H9 (cell line): ENCODE measurements around the gene LRRC10. TPM values are rescaled to one million over a fixed set of nuclear protein-coding genes. Genes with fewer than 3 reads are reported as not detected.

ENCODE experiments used
- DNase-seq: peaks from one replicate; pipeline ENCODE4 v3.0.0-alpha.2; 2017
- H2AFZ ChIP-seq: one replicate; pipeline ENCODE4 v1.6.1; 2013; ENCODE audit warnings: mild to moderate bottlenecking, low read length, control low read depth, moderate library complexity
- H2AK5ac ChIP-seq: 2 replicates; pipeline ENCODE4 v1.6.1; 2013; ENCODE audit warnings: low read length, control low read depth, mixed read lengths; ENCODE audit not compliant: insufficient read length
- H2BK120ac ChIP-seq: one replicate; pipeline ENCODE4 v1.6.1; 2013; ENCODE audit warnings: low read depth, mild to moderate bottlenecking, low read length, control low read depth, inconsistent platforms; ENCODE audit not compliant: poor library complexity, severe bottlenecking
- H2BK12ac ChIP-seq: 2 replicates; pipeline ENCODE4 v1.6.1; 2013; ENCODE audit warnings: low read length, control low read depth, mixed read lengths, low read depth; ENCODE audit not compliant: insufficient read length
- H2BK15ac ChIP-seq: 2 replicates; pipeline ENCODE4 v1.6.1; 2013; ENCODE audit warnings: low read depth, low read length, control low read depth
- H2BK20ac ChIP-seq: one replicate; pipeline ENCODE4 v1.6.1; 2013; ENCODE audit warnings: low read depth, mild to moderate bottlenecking, low read length, control low read depth, inconsistent platforms; ENCODE audit not compliant: poor library complexity, severe bottlenecking
- H2BK5ac ChIP-seq: 2 replicates; pipeline ENCODE4 v1.6.1; 2013; ENCODE audit warnings: low read length, control low read depth, mixed read lengths; ENCODE audit not compliant: insufficient read length
- H3K14ac ChIP-seq: 2 replicates; pipeline ENCODE4 v1.6.1; 2013; ENCODE audit warnings: low read length, control low read depth; ENCODE audit not compliant: insufficient read depth
- H3K18ac ChIP-seq: 2 replicates; pipeline ENCODE4 v1.6.1; 2013; ENCODE audit warnings: low read depth, mild to moderate bottlenecking, mixed read lengths, low read length, control low read depth; ENCODE audit not compliant: insufficient read length
- H3K23ac ChIP-seq: 2 replicates; pipeline ENCODE4 v1.6.1; 2013; ENCODE audit warnings: low read length, control low read depth, mixed read lengths, low read depth; ENCODE audit not compliant: insufficient read length
- H3K23me2 ChIP-seq: 2 replicates; pipeline ENCODE4 v1.6.1; 2013; ENCODE audit warnings: low read depth, mild to moderate bottlenecking, mixed read lengths, low read length, control low read depth; ENCODE audit not compliant: insufficient read length, poor library complexity, severe bottlenecking
- H3K27ac ChIP-seq: 2 replicates; pipeline ENCODE4 v1.5.1; 2013; ENCODE audit warnings: low read length, control low read depth, mixed read lengths, low read depth; ENCODE audit not compliant: insufficient read length
- H3K27me3 ChIP-seq: 2 replicates; pipeline ENCODE4 v1.6.1; 2013; ENCODE audit warnings: low read length, control low read depth, inconsistent platforms; ENCODE audit not compliant: insufficient read depth
- H3K4ac ChIP-seq: 2 replicates; pipeline ENCODE4 v1.6.1; 2013; ENCODE audit warnings: low read depth, mild to moderate bottlenecking, control low read depth, inconsistent platforms, low read length, moderate library complexity
- H3K4me1 ChIP-seq: 2 replicates; pipeline ENCODE4 v1.6.1; 2013; ENCODE audit warnings: low read length, control low read depth, inconsistent platforms; ENCODE audit not compliant: insufficient read depth
- H3K4me2 ChIP-seq: 2 replicates; pipeline ENCODE4 v1.6.1; 2013; ENCODE audit warnings: low read length, control low read depth, mixed read lengths; ENCODE audit not compliant: insufficient read length, insufficient read depth
- H3K56ac ChIP-seq: 2 replicates; pipeline ENCODE4 v1.6.1; 2013; ENCODE audit warnings: low read depth, mild to moderate bottlenecking, mixed read lengths, low read length, control low read depth; ENCODE audit not compliant: insufficient read length
- H3K79me1 ChIP-seq: 2 replicates; pipeline ENCODE4 v1.6.1; 2013; ENCODE audit warnings: low read depth, mild to moderate bottlenecking, moderate library complexity, low read length, control low read depth, inconsistent platforms; ENCODE audit not compliant: insufficient read depth, poor library complexity, severe bottlenecking
- H3K79me2 ChIP-seq: 2 replicates; pipeline ENCODE4 v1.6.1; 2013; ENCODE audit warnings: low read length, control low read depth, inconsistent platforms; ENCODE audit not compliant: insufficient read depth
- H3K9ac ChIP-seq: 2 replicates; pipeline ENCODE4 v1.6.1; 2013; ENCODE audit warnings: low read length, control low read depth, mixed read lengths; ENCODE audit not compliant: insufficient read length; ENCODE audit errors: extremely low read depth
- H3K9me3 ChIP-seq: one replicate; pipeline ENCODE4 v1.6.1; 2013; ENCODE audit warnings: low read depth, low read length, inconsistent platforms; ENCODE audit not compliant: control insufficient read depth
- H3T11ph ChIP-seq: one replicate; pipeline ENCODE4 v1.6.1; 2013; ENCODE audit warnings: mild to moderate bottlenecking, low read length, control low read depth, inconsistent platforms
- H4K20me1 ChIP-seq: one replicate; pipeline ENCODE4 v1.6.1; 2013; ENCODE audit not compliant: control insufficient read depth, insufficient read length, insufficient read depth
- H4K5ac ChIP-seq: 2 replicates; pipeline ENCODE4 v1.6.1; 2013; ENCODE audit warnings: low read depth, mild to moderate bottlenecking, mixed read lengths, low read length, control low read depth; ENCODE audit not compliant: insufficient read length
- H4K8ac ChIP-seq: replicated peaks from 2 replicates; pipeline ENCODE4 v1.6.1; 2013; ENCODE audit warnings: low read length, control low read depth, mixed read lengths, low read depth; ENCODE audit not compliant: insufficient read length
- H4K91ac ChIP-seq: 2 replicates; pipeline ENCODE4 v1.6.1; 2013; ENCODE audit warnings: low read depth, mild to moderate bottlenecking, moderate library complexity, mixed read lengths, low read length, control low read depth; ENCODE audit not compliant: insufficient read length
- H3K27ac Mint-ChIP-seq, 3 experiments: 2 replicates in 2 of 3; 3 replicates in 1 of 3; pipeline ENCODE4 v1.8.0; 2020 to 2021; ENCODE audit warnings: mixed read lengths in 3 of 3, mild to moderate bottlenecking in 1 of 3, moderate library complexity in 1 of 3
- H3K27me3 Mint-ChIP-seq: 2 replicates; pipeline ENCODE4 v1.8.0; 2021; ENCODE audit warnings: low read depth, mild to moderate bottlenecking, moderate library complexity, mixed read lengths
- H3K36me3 Mint-ChIP-seq, 3 experiments: 2 replicates in 2 of 3; 3 replicates in 1 of 3; pipeline ENCODE4 v1.8.0; 2020 to 2021; ENCODE audit warnings: low read depth in 3 of 3, mixed read lengths in 3 of 3; ENCODE audit not compliant: insufficient read depth in 1 of 3
- H3K4me1 Mint-ChIP-seq, 2 experiments: 2 replicates each; pipeline ENCODE4 v1.8.0; 2020; ENCODE audit warnings: mixed read lengths in 2 of 2
- H3K4me3 Mint-ChIP-seq, 2 experiments: 2 replicates in 1 of 2; 3 replicates in 1 of 2; pipeline ENCODE4 v1.8.0; 2020 to 2021; ENCODE audit warnings: mild to moderate bottlenecking in 2 of 2, mixed read lengths in 2 of 2, moderate library complexity in 1 of 2
- H3K9me3 Mint-ChIP-seq, 2 experiments: 2 replicates in 1 of 2; 3 replicates in 1 of 2; pipeline ENCODE4 v1.8.0; 2020; ENCODE audit warnings: mild to moderate bottlenecking in 2 of 2, mixed read lengths in 2 of 2, moderate library complexity in 1 of 2
- CTCF ChIP-seq: fragments of 200-600 bp; sonication (generic); conservative IDR thresholded peaks from 3 replicates; pipeline ENCODE4 v1.8.0; 2021; ENCODE audit warnings: antibody characterized with exemption, mild to moderate bottlenecking
- WGBS: extraction: QIAGEN DNeasy Blood & Tissue Kit; methylation state at CpG from one replicate; pipeline ENCODE4 v1.1.7; 2013; ENCODE audit warnings: missing lambda C conversion rate, low lambda C conversion rate, mixed read lengths; ENCODE audit not compliant: insufficient read length; ENCODE audit errors: extremely low coverage; 5-methylcytosine and 5-hydroxymethylcytosine counted together
- total RNA-seq: library from RNA; stranded (reverse); gene quantifications from 2 replicates; pipeline ENCODE4 v1.2.1, GENCODE V29; 2021

LRRC10 gene
- total RNA-seq, 1 experiment from 2014 or later: not detected

GRCh38 chr12:69589082-69589481 is 21.6 kb downstream of the LRRC10 start:
- Histone ChIP-seq H3K27ac (no peak overlapping the region), H3K79me2 (peaks cover 3% of the 10 kb centered on the region; the same call in 1 of the 2 replicates), H3K27me3 (no peaks in the 10 kb centered on the region), H3K23ac (no peak overlapping the region), H2BK5ac (no peak overlapping the region), H3K56ac (no peak overlapping the region), H3T11ph (no peak overlapping the region), H3K23me2 (no peaks in the 10 kb centered on the region), H3K9ac (no peak overlapping the region), H2BK20ac (no peak overlapping the region), H2AFZ (no peak overlapping the region), H3K14ac (no peak overlapping the region), H2AK5ac (no peak overlapping the region), H3K4ac (no peak overlapping the region), H4K8ac (no peak overlapping the region), H4K91ac (no peak overlapping the region), H3K4me1 (no peaks in the 10 kb centered on the region), H2BK15ac (no peak overlapping the region), H4K5ac (no peak overlapping the region), H2BK12ac (no peak overlapping the region), H3K4me2 (no peak overlapping the region), H3K79me1 (peaks cover 3% of the 10 kb centered on the region), H2BK120ac (no peak overlapping the region), H3K9me3 (no peaks in the 10 kb centered on the region), H4K20me1 (no peaks in the 10 kb centered on the region), H3K18ac (no peak overlapping the region)
- H3K27me3 Mint-ChIP-seq: no peaks in the 10 kb centered on the region
- no peak overlapping the region for H3K27ac Mint-ChIP-seq
- peaks cover 57 to 82% (median 82%) of the 10 kb centered on the region in 3 experiments for H3K36me3 Mint-ChIP-seq
- DNase-seq: no peak
- no peaks in the 10 kb centered on the region for H3K9me3 Mint-ChIP-seq
- no peak overlapping the region for H3K4me3 Mint-ChIP-seq
- WGBS: no CpG with 5 or more reads among the region's 2 CpGs
- TF ChIP-seq CTCF: no peak
- H3K4me1 Mint-ChIP-seq: peaks cover 0 to 9% of the 10 kb centered on the region in 2 experiments; a peak in 1 of 4 replicates
